Measurements from ENCODE around the gene TMEM43. TPM values are rescaled to one million over a fixed set of nuclear protein-coding genes. Genes with fewer than 3 reads are reported as not detected.
"Not testable (repeated sequence)": the region's sequence is repeated elsewhere in the genome, so short reads cannot be mapped to it uniquely, and the experiment has no call there.

Gene TMEM43
- total and polyA plus RNA-seq, 9 donors, result 72.0 to 104 (median 87.3) TPM

GRCh38 chr3:14092464-14092863 lies 32.4 kb upstream of the TMEM43 start:
- H3K4me1 ChIP-seq (ENCODE audit: insufficient read depth), result no peaks in the 10 kb centered on the region
- no peaks in the 10 kb centered on the region for H3K27me3 ChIP-seq
- TF ChIP-seq POLR2A (IDR thresholded peaks at IDR 0.05) (no peak), CTCF (IDR thresholded peaks at IDR 0.05) (no peak), EP300 (IDR thresholded peaks at IDR 0.05) (no peak)
- H3K27ac ChIP-seq, result no peak overlapping the region
- H3K9me3 ChIP-seq, result no peaks in the 10 kb centered on the region
- no peak for DNase-seq
- intact Hi-C loops (cut with DNase I), result no loop called here
- no peaks in the 10 kb centered on the region for H3K36me3 ChIP-seq
- 83 to 93% (median 87%) methylated on average over 2 of the region's 2 CpGs for WGBS, 3 donors
- no peak overlapping the region for H3K4me3 ChIP-seq

- TF ChIP-seq POLR2A (IDR thresholded peaks at IDR 0.05) (no peak), EP300 (IDR thresholded peaks at IDR 0.05) (no peak), CTCF (IDR thresholded peaks at IDR 0.05) (no peak)
- H3K4me3 ChIP-seq, result no peak overlapping the region
Measured at GRCh38 chr3:14093831-14094230, 31.0 kb upstream of the TMEM43 start.

GRCh38 chr3:14096742-14097141 lies 28.1 kb upstream of the TMEM43 start:
- H3K27ac ChIP-seq, result no peak overlapping the region
- no peak for DNase-seq
- no peaks in the 10 kb centered on the region for H3K27me3 ChIP-seq
- H3K9me3 ChIP-seq, result no peaks in the 10 kb centered on the region
- no peaks in the 10 kb centered on the region for H3K36me3 ChIP-seq
- TF ChIP-seq CTCF (IDR thresholded peaks at IDR 0.05) (no peak), POLR2A (IDR thresholded peaks at IDR 0.05) (no peak), EP300 (IDR thresholded peaks at IDR 0.05) (no peak)
- WGBS, 3 donors, result 82 to 93% (median 84%) methylated on average over 3 of the region's 3 CpGs
- intact Hi-C loops (cut with DNase I), result no loop called here
- H3K4me1 ChIP-seq (ENCODE audit: insufficient read depth), result no peaks in the 10 kb centered on the region
- H3K4me3 ChIP-seq, result no peak overlapping the region

More at GRCh38 chr3:14093831-14094230, 31.0 kb upstream of the TMEM43 start:
- intact Hi-C loops (cut with DNase I), result no loop called here
- no peaks in the 10 kb centered on the region for H3K9me3 ChIP-seq
- H3K36me3 ChIP-seq, result no peaks in the 10 kb centered on the region
- no peaks in the 10 kb centered on the region for H3K4me1 ChIP-seq (ENCODE audit: insufficient read depth)
- H3K27me3 ChIP-seq, result no peaks in the 10 kb centered on the region
- DNase-seq, result no peak
- no peak overlapping the region for H3K27ac ChIP-seq

- 87 to 94% (median 91%) methylated on average over 5 of the region's 5 CpGs for WGBS, 3 donors
- DNase-seq, result no peak
- no peaks in the 10 kb centered on the region for H3K4me1 ChIP-seq (ENCODE audit: insufficient read depth)
- H3K36me3 ChIP-seq, result no peaks in the 10 kb centered on the region
- H3K9me3 ChIP-seq, result no peaks in the 10 kb centered on the region
- H3K27ac ChIP-seq, result no peak overlapping the region
- TF ChIP-seq POLR2A (IDR thresholded peaks at IDR 0.05) (no peak), CTCF (IDR thresholded peaks at IDR 0.05) (no peak), EP300 (IDR thresholded peaks at IDR 0.05) (no peak)
- intact Hi-C loops (cut with DNase I), result no loop called here
- no peaks in the 10 kb centered on the region for H3K27me3 ChIP-seq
- H3K4me3 ChIP-seq, result no peak overlapping the region
Measured at GRCh38 chr3:14097616-14098391, 27.0 kb upstream of the TMEM43 start.

- H3K4me1 ChIP-seq (ENCODE audit: insufficient read depth); H3K9me3 ChIP-seq; intact Hi-C loops (cut with DNase I); DNase-seq; H3K4me3 ChIP-seq; H3K36me3 ChIP-seq; H3K27me3 ChIP-seq; H3K27ac ChIP-seq: not testable (repeated sequence)
- WGBS, 3 donors, result 92 to 96% (median 95%) methylated on average over 5 of the region's 5 CpGs
Measured at GRCh38 chr3:14109821-14110220, 15.0 kb upstream of the TMEM43 start.
